ENCODE data around the gene DSCAM.

DSCAM gene

GRCh38 chr21:39976800-39977199 lies 870.2 kb downstream of the DSCAM start:
- no peaks in the 10 kb centered on the region for H3K4me1 Mint-ChIP-seq
- no peak overlapping the region for H3K27ac Mint-ChIP-seq
- no peak for DNase-seq (ENCODE audit: low spot score in 2 of 2)
- peaks cover 7% of the 10 kb centered on the region for H3K9me3 Mint-ChIP-seq
- H3K36me3 Mint-ChIP-seq, result peaks cover 4% of the 10 kb centered on the region
- no peak for ATAC-seq
- H3K4me3 Mint-ChIP-seq, result no peak overlapping the region

DNA sequence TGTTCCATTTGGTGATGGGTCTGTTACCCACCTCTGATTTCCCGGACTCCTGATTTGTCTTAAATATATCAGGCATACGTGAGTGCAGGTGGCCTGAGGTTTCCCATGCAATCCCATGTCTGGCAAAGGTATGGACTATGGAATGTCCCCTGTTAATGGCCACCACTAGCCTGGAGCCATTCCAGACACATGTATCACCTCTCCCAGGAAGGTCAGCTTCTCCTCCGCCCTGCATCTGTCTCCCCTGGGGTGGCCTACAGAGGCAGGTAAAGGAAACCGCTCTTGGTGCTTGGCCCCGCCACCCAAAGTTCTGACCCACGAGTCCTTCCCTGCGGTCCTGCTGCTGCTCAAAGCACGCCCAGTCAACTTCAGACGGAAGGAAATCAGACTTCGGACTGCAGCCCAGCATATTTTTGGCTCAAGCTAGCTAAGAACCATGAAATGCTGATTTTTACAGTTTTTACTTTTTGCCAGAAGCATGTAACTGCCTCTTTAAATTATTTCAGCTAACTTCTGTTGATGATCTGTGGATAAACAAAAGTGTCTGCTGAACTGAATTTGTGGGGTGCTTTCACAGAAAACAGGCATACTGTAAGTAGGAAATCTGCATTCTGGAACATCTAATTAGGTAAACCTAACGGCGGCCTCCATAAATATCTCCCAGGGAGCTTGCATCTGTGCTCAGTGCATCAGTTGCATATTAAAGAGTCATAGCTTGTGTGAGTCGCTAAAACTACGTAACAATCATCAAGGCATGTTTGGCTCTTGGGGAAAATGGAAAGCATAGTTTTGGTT lies 873.8 kb downstream of the DSCAM start:
- DNase-seq (ENCODE audit: low spot score in 2 of 2) (no peak), ATAC-seq (no peak)
- Mint-ChIP-seq H3K27ac (no peak overlapping the region), H3K9me3 (peaks cover 4% of the 10 kb centered on the region), H3K4me1 (no peaks in the 10 kb centered on the region), H3K4me3 (no peak overlapping the region), H3K36me3 (no peaks in the 10 kb centered on the region)

- Mint-ChIP-seq H3K4me3 (no peak overlapping the region), H3K9me3 (peaks cover 6% of the 10 kb centered on the region), H3K36me3 (no peaks in the 10 kb centered on the region), H3K27ac (no peak overlapping the region), H3K4me1 (no peaks in the 10 kb centered on the region)
- no peak for DNase-seq (ENCODE audit: low spot score in 2 of 2)
- no peak for ATAC-seq
These were observed 874.5 kb downstream of the DSCAM start for GRCh38 chr21:39972471-39972870.

DNA sequence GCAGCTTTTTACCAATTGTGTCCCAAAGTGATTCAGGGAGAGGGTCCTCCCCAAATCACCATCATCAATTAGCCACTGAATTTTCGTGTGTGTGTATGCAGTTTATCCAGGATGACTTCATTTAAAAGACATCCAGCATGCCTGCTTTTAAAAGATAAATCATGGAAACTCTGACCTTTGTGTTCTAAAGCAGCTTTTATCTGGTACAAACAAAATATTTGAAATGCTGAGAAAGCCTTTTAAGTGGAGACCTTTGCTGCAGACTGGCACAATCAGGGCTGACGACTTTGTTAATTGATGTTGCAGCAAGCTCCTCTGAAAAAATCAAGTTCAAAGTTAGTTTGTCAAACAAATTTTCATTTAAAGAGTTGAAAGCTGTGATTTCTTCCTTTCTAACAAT lies 875.0 kb downstream of the DSCAM start:
- peaks cover 6% of the 10 kb centered on the region for H3K9me3 Mint-ChIP-seq
- ATAC-seq, result no peak
- H3K4me3 Mint-ChIP-seq, result no peak overlapping the region

DNA sequence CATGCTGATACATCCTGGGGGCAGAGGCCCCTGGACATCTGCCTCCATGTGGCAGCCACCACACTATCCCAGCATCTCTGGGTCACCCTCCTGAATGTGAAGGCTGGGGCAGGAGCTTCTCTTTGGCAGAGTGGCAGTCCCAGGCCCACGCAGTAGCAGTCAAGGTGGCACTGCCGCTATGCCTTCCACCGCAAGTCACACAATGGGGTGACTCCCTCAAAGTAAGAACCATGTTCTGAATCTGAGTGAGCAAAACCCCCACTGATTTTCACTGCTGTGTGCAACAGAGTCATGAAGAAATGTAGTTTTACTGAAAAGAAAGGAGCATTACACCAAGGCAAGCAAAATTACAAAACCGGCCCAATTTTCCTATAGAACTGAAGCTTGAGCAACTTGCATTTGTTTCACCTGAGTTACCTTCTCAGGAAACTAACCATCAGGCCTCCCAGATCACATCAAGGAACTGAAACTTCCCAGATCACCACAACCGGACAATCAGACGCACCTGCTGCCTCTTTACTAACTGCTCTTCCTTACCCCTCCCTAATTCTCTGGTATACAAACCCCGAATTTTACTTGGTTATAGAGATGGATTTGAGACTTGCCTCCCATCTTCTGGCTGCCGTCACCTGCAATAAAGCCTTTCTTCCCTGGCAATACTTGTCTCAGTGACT lies 877.1 kb downstream of the DSCAM start:
- Mint-ChIP-seq H3K9me3 (peaks cover 6% of the 10 kb centered on the region), H3K4me1 (no peaks in the 10 kb centered on the region), H3K4me3 (no peak overlapping the region), H3K36me3 (no peaks in the 10 kb centered on the region), H3K27ac (no peak overlapping the region)
- ATAC-seq, result no peak
- DNase-seq (ENCODE audit: low spot score in 2 of 2), result no peak

More for the DNA sequence above, 875.0 kb downstream of the DSCAM start:
- H3K4me1 Mint-ChIP-seq, result no peaks in the 10 kb centered on the region
- no peak overlapping the region for H3K27ac Mint-ChIP-seq
- no peaks in the 10 kb centered on the region for H3K36me3 Mint-ChIP-seq
- no peak for DNase-seq (ENCODE audit: low spot score in 2 of 2)

GRCh38 chr21:39968010-39968409 lies 878.9 kb downstream of the DSCAM start:
- H3K27ac Mint-ChIP-seq, result no peak overlapping the region

GRCh38 chr21:39966786-39967185 lies 880.2 kb downstream of the DSCAM start:
- Mint-ChIP-seq H3K4me1 (no peaks in the 10 kb centered on the region), H3K27ac (no peak overlapping the region), H3K4me3 (no peak overlapping the region), H3K9me3 (peaks cover 13% of the 10 kb centered on the region), H3K36me3 (no peaks in the 10 kb centered on the region)
- ATAC-seq (no peak), DNase-seq (ENCODE audit: low spot score in 2 of 2) (no peak)

More at GRCh38 chr21:39968010-39968409, 878.9 kb downstream of the DSCAM start:
- Mint-ChIP-seq H3K4me3 (no peak overlapping the region), H3K9me3 (peaks cover 8% of the 10 kb centered on the region), H3K4me1 (no peaks in the 10 kb centered on the region), H3K36me3 (no peaks in the 10 kb centered on the region)
- DNase-seq (ENCODE audit: low spot score in 2 of 2) (no peak), ATAC-seq (no peak)

GRCh38 chr21:39965026-39965425 lies 881.9 kb downstream of the DSCAM start:
- Mint-ChIP-seq H3K4me1 (no peaks in the 10 kb centered on the region), H3K27ac (no peak overlapping the region)

GRCh38 chr21:39961251-39961650 lies 885.7 kb downstream of the DSCAM start:
- H3K27ac Mint-ChIP-seq, result no peak overlapping the region
- H3K4me3 Mint-ChIP-seq, result no peak overlapping the region
- DNase-seq (ENCODE audit: low spot score in 2 of 2), result no peak
- H3K36me3 Mint-ChIP-seq, result no peaks in the 10 kb centered on the region
- ATAC-seq, result no peak
- peaks cover 22% of the 10 kb centered on the region for H3K9me3 Mint-ChIP-seq
- H3K4me1 Mint-ChIP-seq, result no peaks in the 10 kb centered on the region

More at GRCh38 chr21:39965026-39965425, 881.9 kb downstream of the DSCAM start:
- Mint-ChIP-seq H3K36me3 (no peaks in the 10 kb centered on the region), H3K9me3 (peaks cover 23% of the 10 kb centered on the region), H3K4me3 (no peak overlapping the region)
- DNase-seq (ENCODE audit: low spot score in 2 of 2), result no peak
- ATAC-seq, result no peak

Measured in stimulated activated effector memory CD8-positive, alpha-beta T cell treated with anti-CD3 and anti-CD28 coated beads, Interleukin-12 subunit alpha, Interleukin-12 subunit beta, amount 100 ng/mL, for 72 hours (primary cell).